Lung (tissue), 12 donors: Measurements from ENCODE around the gene RSPH1. TPM values are rescaled to one million over a fixed set of nuclear protein-coding genes. Genes with fewer than 3 reads are reported as not detected.

Source experiments
- ATAC-seq: fragments of 200-7000 bp; cut with Tn5 transposase; one replicate; pipeline ENCODE4 v1.9.1; 2020; ENCODE audit warnings: moderate number of reproducible peaks; ENCODE audit not compliant: insufficient read depth, low FRiP score
- DNase-seq, 3 donors: peaks; one replicate each; pipeline ENCODE4 v3.0.0-alpha.2; 2013 to 2017
- H3K27ac ChIP-seq, 2 donors: one replicate each; pipeline ENCODE4 v1.5.1; 2013; ENCODE audit warnings: mild to moderate bottlenecking in 2 of 2, moderate library complexity in 2 of 2, control low read depth in 1 of 2, inconsistent platforms in 1 of 2, low read depth in 1 of 2, low read length in 1 of 2
- H3K27me3 ChIP-seq, 3 donors: one replicate each; pipeline ENCODE4 v1.5.1; 2013; ENCODE audit warnings: low read length in 2 of 3; ENCODE audit not compliant: control insufficient read depth in 3 of 3, insufficient read depth in 3 of 3
- H3K36me3 ChIP-seq, 4 donors: one replicate each; pipeline ENCODE4 v1.5.1; 2013; ENCODE audit warnings: low read length in 4 of 4, mild to moderate bottlenecking in 1 of 4, moderate library complexity in 1 of 4; ENCODE audit not compliant: control insufficient read depth in 4 of 4, insufficient read depth in 4 of 4
- H3K4me1 ChIP-seq, 5 donors: one replicate each; pipeline ENCODE4 v1.5.1; 2013; ENCODE audit warnings: low read length in 5 of 5, mild to moderate bottlenecking in 2 of 5, moderate library complexity in 1 of 5; ENCODE audit not compliant: control insufficient read depth in 5 of 5, insufficient read depth in 5 of 5
- H3K4me3 ChIP-seq: one replicate; pipeline ENCODE4 v1.5.1; 2013; ENCODE audit warnings: mild to moderate bottlenecking, control low read depth, moderate library complexity
- H3K9ac ChIP-seq, 2 donors: one replicate each; pipeline ENCODE4 v1.5.1; 2013; ENCODE audit warnings: low read length in 2 of 2, control low read depth in 1 of 2; ENCODE audit not compliant: insufficient read depth in 1 of 2
- H3K9me3 ChIP-seq, 4 donors: one replicate each; pipeline ENCODE4 v1.5.1; 2013; ENCODE audit warnings: low read length in 3 of 4, mild to moderate bottlenecking in 1 of 4, moderate library complexity in 1 of 4; ENCODE audit not compliant: control insufficient read depth in 4 of 4, insufficient read depth in 3 of 4
- CTCF ChIP-seq: IDR thresholded peaks from 2 replicates; pipeline ENCODE4 v1.5.1; 2012; ENCODE audit warnings: mild to moderate bottlenecking; ENCODE audit errors: control extremely low read depth, extremely low read depth
- WGBS, 2 donors: extraction: QIAGEN DNeasy Blood & Tissue Kit; methylation state at CpG; one replicate each; pipeline ENCODE4 v1.1.7; 2013; 5-methylcytosine and 5-hydroxymethylcytosine counted together
- polyA plus RNA-seq, 2 donors: library from polyadenylated mRNA; stranded (reverse); fragments of 200-250 nt; gene quantifications; one replicate each; pipeline ENCODE4 v1.2.1, GENCODE V29; 2013
- total RNA-seq, 2 donors: library from RNA; depleted of rRNA in 1 of 2; stranded (reverse); fragments of >200 nt in 1 of 2; gene quantifications; one replicate each; pipeline ENCODE4 v1.2.1, GENCODE V29; 2014 to 2021
- donor health status: control.
- donor health status: control.
- donor health status: Bipolar disorder and iron deficiency.
- donor health status: healthy.
- donor health status: DM: yes; HTN: yes; CAD: no.

Gene RSPH1
- total and polyA plus RNA-seq, 4 donors = 17.6 to 46.9 (median 27.7) TPM

- no peaks in the 10 kb centered on the region for H3K36me3 ChIP-seq
- H3K27me3 ChIP-seq = no peaks in the 10 kb centered on the region
- H3K9me3 ChIP-seq = peaks cover 0 to 9% (median 0%) of the 10 kb centered on the region in 4 donors
- no peak for TF ChIP-seq CTCF
- ATAC-seq (no peak), DNase-seq (peak in 1 of 3 donors; percentile 12)
- H3K4me1 ChIP-seq = no peaks in the 10 kb centered on the region
- H3K9ac ChIP-seq = no peak overlapping the region
- WGBS, 2 donors = 43 to 62% methylated on average over 9 of the region's 9 CpGs
- no peak overlapping the region for H3K4me3 ChIP-seq
- H3K27ac ChIP-seq = no peak overlapping the region
Measured at GRCh38 chr21:42429856-42430255, 66.2 kb downstream of the RSPH1 start.

GRCh38 chr21:42429021-42429420 is 67.0 kb downstream of the RSPH1 start:
- H3K9ac ChIP-seq = no peak overlapping the region
- no peaks in the 10 kb centered on the region for H3K4me1 ChIP-seq
- no peak for DNase-seq
- H3K4me3 ChIP-seq = no peak overlapping the region
- H3K27ac ChIP-seq = no peak overlapping the region
- H3K27me3 ChIP-seq = no peaks in the 10 kb centered on the region
- H3K36me3 ChIP-seq = no peaks in the 10 kb centered on the region
- ATAC-seq = no peak
- peaks cover 0 to 9% (median 0%) of the 10 kb centered on the region in 4 donors for H3K9me3 ChIP-seq
- TF ChIP-seq CTCF = no peak
- WGBS, 2 donors = 92 to 96% methylated on average over 1 of the region's 1 CpG

- Histone ChIP-seq H3K27me3 (no peaks in the 10 kb centered on the region), H3K9me3 (peaks cover 0 to 6% (median 0%) of the 10 kb centered on the region in 4 donors), H3K4me1 (no peaks in the 10 kb centered on the region), H3K36me3 (no peaks in the 10 kb centered on the region), H3K27ac (no peak overlapping the region), H3K4me3 (no peak overlapping the region), H3K9ac (no peak overlapping the region)
- ATAC-seq (no peak), DNase-seq (no peak)
- 74 to 78% methylated on average over 10 of the region's 10 CpGs for WGBS, 2 donors
- TF ChIP-seq CTCF = no peak
Measured at GRCh38 chr21:42427809-42428419, 68.1 kb downstream of the RSPH1 start.

GRCh38 chr21:42426876-42427480 is 69.0 kb downstream of the RSPH1 start:
- Histone ChIP-seq H3K4me3 (no peak overlapping the region), H3K27me3 (no peaks in the 10 kb centered on the region), H3K27ac (no peak overlapping the region), H3K4me1 (no peaks in the 10 kb centered on the region), H3K36me3 (no peaks in the 10 kb centered on the region), H3K9me3 (peaks cover 0 to 3% (median 0%) of the 10 kb centered on the region in 4 donors), H3K9ac (no peak overlapping the region)
- no peak for DNase-seq
- 91 to 95% methylated on average over 10 of the region's 10 CpGs for WGBS, 2 donors
- no peak for TF ChIP-seq CTCF
- ATAC-seq = no peak
